ENCODE data around the gene SNX7. TPM values are rescaled to one million over a fixed set of nuclear protein-coding genes. Genes with fewer than 3 reads are reported as not detected.

The SNX7 gene
- total RNA-seq, 4 donors from 2014 or later: 6.7 to 78.7 (median 25.8) TPM

DNA sequence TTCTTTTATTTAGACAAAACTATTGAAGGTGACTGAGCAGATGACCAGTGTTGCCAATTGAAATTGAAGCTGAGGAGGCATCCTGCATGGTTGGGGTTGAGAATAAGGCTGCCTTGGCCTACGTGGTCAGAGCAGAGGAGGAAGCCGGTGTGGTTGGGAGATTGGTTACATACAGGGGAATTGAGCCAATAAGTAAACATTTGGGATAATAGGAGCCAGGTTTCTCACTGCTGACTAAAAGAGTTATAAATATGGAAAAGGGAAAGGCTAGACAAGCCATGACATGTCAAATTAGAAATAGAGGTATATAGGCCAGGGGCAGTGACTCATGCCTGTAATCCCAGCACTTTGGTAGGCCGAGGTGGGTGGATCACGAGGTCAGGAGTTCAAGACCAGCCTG, 15.8 kb downstream of the SNX7 start:
- Histone ChIP-seq H3K4me3 (no peak overlapping the region), H3K4me1 (no peaks in the 10 kb centered on the region), H3K27ac (no peak overlapping the region), H3K36me3 (no peaks in the 10 kb centered on the region), H3K9me3 (no peaks in the 10 kb centered on the region), H3K27me3 (no peaks in the 10 kb centered on the region)
- DNase-seq: no peak
- intact Hi-C loops (cut with DNase I; ENCODE audit: low total_unique reads): no loop called here
- no peak for TF ChIP-seq POLR2A (IDR thresholded peaks at IDR 0.05)
- TF ChIP-seq, protein P1, sequence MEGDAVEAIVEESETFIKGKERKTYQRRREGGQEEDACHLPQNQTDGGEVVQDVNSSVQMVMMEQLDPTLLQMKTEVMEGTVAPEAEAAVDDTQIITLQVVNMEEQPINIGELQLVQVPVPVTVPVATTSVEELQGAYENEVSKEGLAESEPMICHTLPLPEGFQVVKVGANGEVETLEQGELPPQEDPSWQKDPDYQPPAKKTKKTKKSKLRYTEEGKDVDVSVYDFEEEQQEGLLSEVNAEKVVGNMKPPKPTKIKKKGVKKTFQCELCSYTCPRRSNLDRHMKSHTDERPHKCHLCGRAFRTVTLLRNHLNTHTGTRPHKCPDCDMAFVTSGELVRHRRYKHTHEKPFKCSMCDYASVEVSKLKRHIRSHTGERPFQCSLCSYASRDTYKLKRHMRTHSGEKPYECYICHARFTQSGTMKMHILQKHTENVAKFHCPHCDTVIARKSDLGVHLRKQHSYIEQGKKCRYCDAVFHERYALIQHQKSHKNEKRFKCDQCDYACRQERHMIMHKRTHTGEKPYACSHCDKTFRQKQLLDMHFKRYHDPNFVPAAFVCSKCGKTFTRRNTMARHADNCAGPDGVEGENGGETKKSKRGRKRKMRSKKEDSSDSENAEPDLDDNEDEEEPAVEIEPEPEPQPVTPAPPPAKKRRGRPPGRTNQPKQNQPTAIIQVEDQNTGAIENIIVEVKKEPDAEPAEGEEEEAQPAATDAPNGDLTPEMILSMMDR (IDR thresholded peaks at IDR 0.05): no peak

DNA sequence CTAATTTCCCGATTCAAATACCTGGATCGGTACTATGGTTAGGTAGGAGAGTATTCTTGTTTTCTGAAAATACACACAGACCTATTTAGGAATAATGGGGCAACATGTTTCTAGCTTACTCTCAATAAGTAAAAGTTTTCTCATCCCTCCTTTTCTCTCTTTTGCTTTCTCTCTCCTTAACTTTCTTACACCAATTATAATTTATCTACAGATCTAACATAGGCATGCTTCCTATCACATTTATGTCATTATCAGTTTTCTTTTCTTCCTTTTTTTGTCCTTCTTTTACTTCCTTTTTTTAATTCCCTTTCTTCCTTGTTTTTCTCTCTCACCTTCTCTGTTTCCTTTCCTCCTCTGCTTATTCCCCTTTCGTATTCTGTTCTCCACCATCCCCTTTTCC, 20.3 kb downstream of the SNX7 start:
- no peak for DNase-seq
- H3K27ac ChIP-seq: no peak overlapping the region
- H3K9me3 ChIP-seq: no peaks in the 10 kb centered on the region
- no peaks in the 10 kb centered on the region for H3K27me3 ChIP-seq
- H3K4me3 ChIP-seq: no peak overlapping the region
- H3K4me1 ChIP-seq: no peaks in the 10 kb centered on the region
- H3K36me3 ChIP-seq: no peaks in the 10 kb centered on the region
- intact Hi-C loops (cut with DNase I; ENCODE audit: low total_unique reads): no loop called here
- TF ChIP-seq, protein P1 (IDR thresholded peaks at IDR 0.05): no peak
- TF ChIP-seq POLR2A (IDR thresholded peaks at IDR 0.05): no peak

DNA sequence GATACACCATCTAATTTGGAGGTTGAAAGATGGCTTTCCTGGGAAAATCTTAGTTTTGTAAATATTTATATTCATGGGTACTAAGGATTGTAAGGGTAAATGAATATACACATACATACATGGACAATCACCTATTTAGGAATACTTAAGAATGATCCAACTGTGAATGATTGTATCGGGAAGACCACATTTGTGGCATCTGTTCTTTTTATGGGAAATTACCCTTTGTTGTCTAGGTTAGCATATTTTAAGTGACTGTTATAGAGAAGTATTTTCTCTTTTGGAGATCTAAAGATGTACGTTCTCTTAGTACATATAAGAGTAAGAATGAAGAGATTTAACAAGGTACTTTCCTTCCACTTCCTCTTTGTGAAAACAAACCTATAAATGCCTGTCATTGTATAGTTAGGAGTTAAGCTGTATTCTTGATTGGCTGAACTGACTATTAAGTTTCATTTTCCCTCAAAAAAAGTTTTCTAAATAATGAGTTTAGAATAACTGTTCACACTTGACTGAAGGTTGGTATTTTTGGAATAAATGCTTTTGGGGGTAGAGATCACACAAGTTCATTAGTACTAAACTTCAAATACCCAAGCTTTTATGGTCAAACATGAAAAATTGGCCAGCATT, 26.7 kb downstream of the SNX7 start:
- TF ChIP-seq POLR2A (IDR thresholded peaks at IDR 0.05): no peak
- TF ChIP-seq, protein P1 (IDR thresholded peaks at IDR 0.05): no peak
- H3K9me3 ChIP-seq: no peaks in the 10 kb centered on the region
- intact Hi-C loops (cut with DNase I; ENCODE audit: low total_unique reads): no loop called here
- H3K4me3 ChIP-seq: no peak overlapping the region
- H3K4me1 ChIP-seq: no peaks in the 10 kb centered on the region
- no peaks in the 10 kb centered on the region for H3K27me3 ChIP-seq
- H3K27ac ChIP-seq: no peak overlapping the region
- H3K36me3 ChIP-seq: no peaks in the 10 kb centered on the region
- DNase-seq: no peak

DNA sequence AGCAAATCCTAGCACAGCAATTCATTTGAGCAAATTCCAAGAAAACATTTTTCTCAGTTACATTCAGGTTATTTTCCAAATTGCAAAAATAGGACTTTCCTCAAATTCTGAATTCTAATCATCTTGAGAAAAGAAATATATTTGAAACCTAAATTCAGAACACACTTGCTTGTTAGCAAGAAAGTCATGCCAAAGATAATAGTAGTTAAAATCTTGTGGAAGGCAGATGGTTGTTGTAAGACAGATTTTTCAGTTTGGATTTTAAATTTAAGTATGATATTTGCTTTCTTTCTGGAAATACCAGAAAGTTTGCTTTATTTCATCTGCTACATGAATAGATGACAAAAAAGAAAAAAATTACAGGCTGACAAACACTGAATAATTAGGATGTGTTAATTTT, 29.1 kb downstream of the SNX7 start:
- H3K9me3 ChIP-seq: no peaks in the 10 kb centered on the region
- no peaks in the 10 kb centered on the region for H3K4me1 ChIP-seq
- no peaks in the 10 kb centered on the region for H3K36me3 ChIP-seq
- H3K27me3 ChIP-seq: no peaks in the 10 kb centered on the region
- TF ChIP-seq POLR2A (IDR thresholded peaks at IDR 0.05): no peak
- TF ChIP-seq, protein P1 (IDR thresholded peaks at IDR 0.05): no peak
- H3K4me3 ChIP-seq: no peak overlapping the region
- no peak for DNase-seq
- intact Hi-C loops (cut with DNase I; ENCODE audit: low total_unique reads): no loop called here
- no peak overlapping the region for H3K27ac ChIP-seq

DNA sequence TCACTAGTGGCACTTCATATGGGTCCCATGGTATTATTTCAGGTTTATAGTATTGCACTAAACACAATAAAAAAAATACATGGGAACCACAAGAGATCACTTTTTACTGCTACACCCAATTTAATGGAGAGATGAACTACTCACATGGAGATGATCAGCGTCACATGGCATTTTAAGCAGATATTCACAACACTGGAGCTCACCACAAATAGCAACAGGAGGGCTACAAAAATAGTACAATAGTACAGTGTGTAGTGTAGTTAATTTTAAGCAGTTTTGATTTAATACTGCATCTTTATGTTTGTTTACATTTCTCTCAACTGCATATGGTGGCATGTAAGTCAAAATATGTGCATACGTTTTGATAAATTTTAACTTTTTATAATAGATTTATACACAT, 31.0 kb downstream of the SNX7 start:
- DNase-seq: no peak
- intact Hi-C loops (cut with DNase I; ENCODE audit: low total_unique reads): no loop called here

More for the DNA sequence above, 31.0 kb downstream of the SNX7 start:
- no peaks in the 10 kb centered on the region for H3K36me3 ChIP-seq
- no peak overlapping the region for H3K4me3 ChIP-seq
- no peak for TF ChIP-seq POLR2A (IDR thresholded peaks at IDR 0.05)
- TF ChIP-seq, protein P1 (IDR thresholded peaks at IDR 0.05): no peak
- H3K27me3 ChIP-seq: no peaks in the 10 kb centered on the region
- no peaks in the 10 kb centered on the region for H3K4me1 ChIP-seq
- H3K9me3 ChIP-seq: no peaks in the 10 kb centered on the region
- no peak overlapping the region for H3K27ac ChIP-seq

Data from uterus (tissue), 4 donors.